H1 (cell line): ENCODE results near the gene IFI30. TPM values are rescaled to one million over a fixed set of nuclear protein-coding genes. Genes with fewer than 3 reads are reported as not detected.
A peak's percentile ranks its signal among the peaks of the same experiment; 100 is the strongest.

Source experiments
- CTCF ChIA-PET: fragments of 300-600 bp; sonication (Branson Sonifier 250); formaldehyde crosslinking; loops from one replicate; lab custom pipeline; 2021; ENCODE audit not compliant: partially characterized antibody; lab: Charles Lee
- POLR2A ChIA-PET: fragments of 300-600 bp; sonication (Branson Sonifier 250); formaldehyde crosslinking; loops from one replicate; lab custom pipeline; 2021; ENCODE audit warnings: inconsistent platforms; ENCODE audit not compliant: partially characterized antibody; lab: Charles Lee
- DNase-seq, 2 experiments: peaks; one replicate each; pipeline versions ENCODE4 v3.0.0 to v3.0.0-alpha.2; 2010 to 2022; ENCODE audit warnings: low spot score in 2 of 2, low read depth in 1 of 2, mixed read lengths in 1 of 2
- FAIRE-seq: peaks from 2 replicates; lab custom pipeline; 2011; peaks lifted over from hg19 to GRCh38; lab: Jason Lieb, UNC
- H2AFZ ChIP-seq: 2 replicates; pipeline ENCODE4 v1.8.1; 2012; ENCODE audit warnings: low read length, inconsistent platforms
- H2AK5ac ChIP-seq: 2 replicates; pipeline ENCODE4 v1.6.1; 2013; ENCODE audit warnings: low read depth, low read length
- H2BK120ac ChIP-seq: replicated peaks from 2 replicates; pipeline ENCODE3; 2013; ENCODE audit warnings: low read depth, low read length, inconsistent platforms
- H2BK12ac ChIP-seq: 2 replicates; pipeline ENCODE4 v1.6.1; 2013; ENCODE audit warnings: low read depth, low read length
- H2BK15ac ChIP-seq: 2 replicates; pipeline ENCODE4 v1.6.1; 2013; ENCODE audit warnings: low read length
- H2BK20ac ChIP-seq: 2 replicates; pipeline ENCODE4 v1.6.1; 2013; ENCODE audit warnings: low read length
- H2BK5ac ChIP-seq: 2 replicates; pipeline ENCODE4 v1.6.1; 2013; ENCODE audit warnings: low read depth, low read length
- H3K14ac ChIP-seq: 2 replicates; pipeline ENCODE4 v1.6.1; 2013; ENCODE audit warnings: inconsistent platforms; ENCODE audit not compliant: insufficient read length
- H3K18ac ChIP-seq: 2 replicates; pipeline ENCODE4 v1.6.1; 2013; ENCODE audit warnings: low read length; ENCODE audit errors: extremely low read depth
- H3K23ac ChIP-seq: 2 replicates; pipeline ENCODE4 v1.6.1; 2013; ENCODE audit warnings: inconsistent platforms; ENCODE audit not compliant: insufficient read length
- H3K23me2 ChIP-seq: 2 replicates; pipeline ENCODE4 v1.6.1; 2013; ENCODE audit warnings: low read depth, low read length
- H3K27ac ChIP-seq: 2 replicates; pipeline ENCODE4 v1.6.1; 2011; ENCODE audit warnings: low read depth, low read length, inconsistent platforms
- H3K27me3 ChIP-seq, 4 experiments: replicated peaks in 1 of 4; 1 replicate in 1 of 4; 2 replicates in 3 of 4; pipeline versions ENCODE4 v1.6.1 to v1.8.1; 2011 to 2013; ENCODE audit warnings: low read length in 3 of 4, mild to moderate bottlenecking in 3 of 4, inconsistent platforms in 2 of 4, mixed read lengths in 2 of 4, moderate library complexity in 1 of 4; ENCODE audit not compliant: control insufficient read depth in 3 of 4, insufficient read depth in 3 of 4; ENCODE audit errors: extremely low read depth in 1 of 4
- H3K36me3 ChIP-seq, 4 experiments: 2 replicates each; pipeline versions ENCODE4 v1.6.1 to v1.8.1; 2011 to 2013; ENCODE audit warnings: mild to moderate bottlenecking in 4 of 4, low read length in 3 of 4, moderate library complexity in 2 of 4, control low read depth in 1 of 4, inconsistent platforms in 1 of 4; ENCODE audit not compliant: insufficient read depth in 4 of 4, control insufficient read depth in 2 of 4
- H3K4ac ChIP-seq: replicated peaks from 2 replicates; pipeline ENCODE3; 2013; ENCODE audit warnings: low read length, low read depth, mixed read lengths, inconsistent platforms; ENCODE audit not compliant: insufficient read length
- H3K4me1 ChIP-seq, 4 experiments: replicated peaks in 1 of 4; 1 replicate in 1 of 4; 2 replicates in 3 of 4; pipeline versions ENCODE4 v1.6.1 to v1.8.1; 2011 to 2013; ENCODE audit warnings: low read length in 3 of 4, inconsistent platforms in 2 of 4, mixed read lengths in 1 of 4; ENCODE audit not compliant: insufficient read depth in 4 of 4, control insufficient read depth in 3 of 4
- H3K4me2 ChIP-seq, 2 experiments: 2 replicates each; pipeline versions ENCODE4 v1.6.1 to v1.8.1; 2011 to 2013; ENCODE audit warnings: low read depth in 2 of 2, low read length in 2 of 2, control low read depth in 1 of 2, inconsistent platforms in 1 of 2, mild to moderate bottlenecking in 1 of 2; ENCODE audit not compliant: insufficient read depth in 1 of 2
- H3K4me3 ChIP-seq, 4 experiments: fragments of 200-600, 300-600 bp in 1 of 4; sonication (generic), shearing (Covaris generic), sonication (Bioruptor Twin) in 1 of 4; 2 replicates each; pipeline versions ENCODE4 v1.5.1 to v1.8.1; 2011 to 2016; ENCODE audit warnings: low read length in 4 of 4, low read depth in 3 of 4, control low read depth in 2 of 4, inconsistent platforms in 2 of 4, mild to moderate bottlenecking in 2 of 4, mixed read lengths in 1 of 4, moderate library complexity in 1 of 4; ENCODE audit not compliant: insufficient read depth in 2 of 4; ENCODE audit errors: extremely low read depth in 1 of 4
- H3K56ac ChIP-seq: replicated peaks from 2 replicates; pipeline ENCODE3; 2013; ENCODE audit warnings: low read depth, mild to moderate bottlenecking, mixed read lengths, low read length, inconsistent platforms; ENCODE audit not compliant: insufficient read length
- H3K79me1 ChIP-seq: 2 replicates; pipeline ENCODE4 v1.6.1; 2013; ENCODE audit warnings: low read depth, low read length, control low read depth
- H3K79me2 ChIP-seq, 2 experiments: 2 replicates each; pipeline versions ENCODE4 v1.6.1 to v1.8.1; 2012 to 2013; ENCODE audit warnings: low read length in 2 of 2, mild to moderate bottlenecking in 2 of 2, inconsistent platforms in 1 of 2; ENCODE audit not compliant: insufficient read depth in 2 of 2, control insufficient read depth in 1 of 2
- H3K9ac ChIP-seq, 4 experiments: replicated peaks in 1 of 4; 1 replicate in 1 of 4; 2 replicates in 3 of 4; pipeline versions ENCODE4 v1.6.1 to v1.8.1; 2011 to 2013; ENCODE audit warnings: low read depth in 3 of 4, low read length in 3 of 4, control low read depth in 2 of 4, mild to moderate bottlenecking in 2 of 4, moderate library complexity in 2 of 4, inconsistent platforms in 1 of 4; ENCODE audit errors: extremely low read depth in 1 of 4
- H3K9me3 ChIP-seq, 2 experiments: 2 replicates each; pipeline versions ENCODE4 v1.6.1 to v1.8.1; 2012 to 2013; ENCODE audit warnings: mild to moderate bottlenecking in 2 of 2, moderate library complexity in 2 of 2, control low read depth in 1 of 2, inconsistent platforms in 1 of 2, low read depth in 1 of 2, low read length in 1 of 2, mixed read lengths in 1 of 2; ENCODE audit not compliant: insufficient read depth in 2 of 2
- H4K20me1 ChIP-seq, 2 experiments: replicated peaks in 1 of 2; 2 replicates each; pipeline versions ENCODE3 to v1.8.1; 2011 to 2013; ENCODE audit warnings: inconsistent platforms in 2 of 2, low read length in 2 of 2, mild to moderate bottlenecking in 1 of 2; ENCODE audit not compliant: insufficient read depth in 2 of 2, control insufficient read depth in 1 of 2
- H4K5ac ChIP-seq: 2 replicates; pipeline ENCODE4 v1.6.1; 2013; ENCODE audit warnings: low read length, low read depth, mixed read lengths, inconsistent platforms; ENCODE audit not compliant: insufficient read length
- H4K8ac ChIP-seq: 2 replicates; pipeline ENCODE4 v1.8.0; 2013; ENCODE audit warnings: mild to moderate bottlenecking, moderate library complexity, low read length, inconsistent platforms; ENCODE audit not compliant: insufficient read depth; ENCODE audit errors: extremely low read depth
- H4K91ac ChIP-seq: replicated peaks from 2 replicates; pipeline ENCODE3; 2013; ENCODE audit warnings: low read length, mixed read lengths, inconsistent platforms; ENCODE audit not compliant: insufficient read length
- FOSL1 ChIP-seq: IDR thresholded peaks from 2 replicates; pipeline ENCODE4 v1.6.1; 2011; ENCODE audit warnings: mild to moderate bottlenecking, low read depth, low read length, moderate library complexity; ENCODE audit not compliant: insufficient read depth
- GABPA ChIP-seq: IDR thresholded peaks from 2 replicates; pipeline ENCODE4 v1.6.1; 2011; ENCODE audit warnings: mild to moderate bottlenecking, low read length, moderate library complexity, borderline replicate concordance; ENCODE audit not compliant: insufficient read depth
- RFX5 ChIP-seq: IDR thresholded peaks from 2 replicates; pipeline ENCODE4 v1.6.1; 2011; ENCODE audit warnings: low read depth, low read length, improper control_type of control experiment, borderline replicate concordance
- SUZ12 ChIP-seq: fragments of 200-600 bp; sonication (generic); IDR thresholded peaks from 2 replicates; pipeline ENCODE4 v1.6.1; 2012; ENCODE audit warnings: mild to moderate bottlenecking, inconsistent platforms, low read length, moderate library complexity, mixed read lengths
- TCF12 ChIP-seq: IDR thresholded peaks from 2 replicates; pipeline ENCODE4 v1.6.1; 2011; ENCODE audit warnings: low read depth, mild to moderate bottlenecking, low read length
- WGBS, 2 experiments: shearing (Covaris generic) in 1 of 2; methylation state at CpG; one replicate each; pipeline versions ENCODE4 v1.1.6 to v1.1.7; 2013 to 2015; ENCODE audit warnings: low lambda C conversion rate in 2 of 2, mixed read lengths in 2 of 2, inconsistent platforms in 1 of 2, low coverage in 1 of 2, missing lambda C conversion rate in 1 of 2; ENCODE audit not compliant: insufficient replicate concordance in 2 of 2, insufficient coverage in 1 of 2, insufficient read length in 1 of 2; ENCODE audit errors: extremely low coverage in 1 of 2, missing lambda C conversion rate in 1 of 2; 5-methylcytosine and 5-hydroxymethylcytosine counted together
- polyA plus RNA-seq, 7 experiments: library from polyadenylated mRNA; depleted of rRNA in 3 of 7; stranded (reverse) in 5 of 7; unstranded in 2 of 7; fragments of >200 nt in 5 of 7; fragments of 200-250 nt in 2 of 7; gene quantifications; 1 replicate in 5 of 7; 2 replicates in 1 of 7; 4 replicates in 1 of 7; pipeline versions ENCODE4 v1.2.1 to v1.2.3, GENCODE V29; 2011 to 2013; ENCODE audit warnings: missing spikeins in 2 of 7, mixed read lengths in 2 of 7
- total RNA-seq: library from RNA; stranded (reverse); fragmentation: NEBNext Ultra II Directional; extraction: Animal tissue kit (Norgen Biotek cat#: 25700); gene quantifications from 2 replicates; pipeline ENCODE4 v1.2.1, GENCODE V29; 2021
- TF ChIP-seq, protein P1 (sequence below): IDR thresholded peaks from 2 replicates; pipeline ENCODE4 v1.6.1; 2012; ENCODE audit warnings: inconsistent platforms

Gene IFI30
- total and polyA plus RNA-seq, 2 of the 8 experiments (the other 6 are each of a cell fraction or from before 2014, with no cell fraction given), result 28.9 to 62.4 TPM

DNA sequence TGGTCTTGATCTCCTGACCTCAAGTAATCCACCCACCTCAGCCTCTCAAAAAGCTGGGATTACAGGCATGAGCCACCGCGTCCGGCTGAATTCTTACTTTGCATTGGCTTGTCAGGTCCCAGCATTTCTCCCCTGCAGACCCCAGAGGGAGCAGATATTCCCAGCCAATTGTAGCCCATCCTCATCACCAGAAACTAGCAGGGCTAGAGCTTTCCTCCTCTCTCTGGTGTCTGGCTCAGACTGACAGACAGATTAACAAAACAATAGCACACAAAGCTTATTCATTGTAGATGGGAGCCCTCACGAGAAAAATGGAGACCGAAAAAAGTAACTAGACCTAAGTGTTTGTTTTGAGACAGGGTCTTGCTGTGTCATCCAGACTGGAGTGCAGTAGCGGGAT is 11.9 kb downstream of the IFI30 start:
- no peak overlapping the region for H4K91ac ChIP-seq
- ChIA-PET POLR2A (interaction anchor here (0.9 to 1.6 kb wide), 4 partner anchors 13 to 96 kb away, joined by 3 to 5 read pairs (median 4); partner anchors contain the start of gene JUND), CTCF (interaction anchor here (0.6 to 2.3 kb wide), 7 partner anchors 17 to 158 kb away, joined by 3 to 14 read pairs (median 5); a partner anchor contains a TSS)
- H3K9me3 ChIP-seq, result no peaks in the 10 kb centered on the region
- no peaks in the 10 kb centered on the region for H3K23me2 ChIP-seq
- H3K18ac ChIP-seq, result no peak overlapping the region
- no peak overlapping the region for H2BK12ac ChIP-seq
- no peak overlapping the region for H2BK120ac ChIP-seq
- H4K5ac ChIP-seq, result no peak overlapping the region
- 63% methylated on average over 6 of the region's 6 CpGs; no CpG with 5 or more reads in 1 of the 2 experiments for WGBS, 2 experiments
- H4K8ac ChIP-seq, result no peak overlapping the region
- no peaks in the 10 kb centered on the region for H4K20me1 ChIP-seq
- H3K36me3 ChIP-seq, result no peaks in the 10 kb centered on the region
- no peaks in the 10 kb centered on the region for H3K79me1 ChIP-seq
- H3K9ac ChIP-seq, result no peak overlapping the region
- no peak overlapping the region for H2BK20ac ChIP-seq
- no peak overlapping the region for H2AK5ac ChIP-seq
- no peak overlapping the region for H2BK15ac ChIP-seq
- no peak for FAIRE-seq
- no peak overlapping the region for H3K27ac ChIP-seq
- H3K4me2 ChIP-seq, result peak overlapping the region in 1 of 2 experiments; percentile 8; a peak in 2 of 4 replicates
- no peak overlapping the region for H3K4me3 ChIP-seq
- H3K14ac ChIP-seq, result no peak overlapping the region
- no peak for DNase-seq
- no peaks in the 10 kb centered on the region for H3K27me3 ChIP-seq
- H3K56ac ChIP-seq, result no peak overlapping the region
- H3K23ac ChIP-seq, result no peak overlapping the region
- no peak overlapping the region for H2BK5ac ChIP-seq
- peaks cover 0 to 5% (median 1%) of the 10 kb centered on the region in 4 experiments; a peak in 4 of 7 replicates for H3K4me1 ChIP-seq
- H3K4ac ChIP-seq, result no peak overlapping the region
- H2AFZ ChIP-seq, result no peak overlapping the region
- no peaks in the 10 kb centered on the region for H3K79me2 ChIP-seq
- no peak for TF ChIP-seq SUZ12
- TF ChIP-seq TCF12, result no peak
- no peak for TF ChIP-seq RFX5
- no peak for TF ChIP-seq GABPA
- no peak for TF ChIP-seq FOSL1
- TF ChIP-seq, protein P1, sequence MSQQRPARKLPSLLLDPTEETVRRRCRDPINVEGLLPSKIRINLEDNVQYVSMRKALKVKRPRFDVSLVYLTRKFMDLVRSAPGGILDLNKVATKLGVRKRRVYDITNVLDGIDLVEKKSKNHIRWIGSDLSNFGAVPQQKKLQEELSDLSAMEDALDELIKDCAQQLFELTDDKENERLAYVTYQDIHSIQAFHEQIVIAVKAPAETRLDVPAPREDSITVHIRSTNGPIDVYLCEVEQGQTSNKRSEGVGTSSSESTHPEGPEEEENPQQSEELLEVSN, result no peak
